ENCODE data around the gene MPDZ.

Gene MPDZ

DNA sequence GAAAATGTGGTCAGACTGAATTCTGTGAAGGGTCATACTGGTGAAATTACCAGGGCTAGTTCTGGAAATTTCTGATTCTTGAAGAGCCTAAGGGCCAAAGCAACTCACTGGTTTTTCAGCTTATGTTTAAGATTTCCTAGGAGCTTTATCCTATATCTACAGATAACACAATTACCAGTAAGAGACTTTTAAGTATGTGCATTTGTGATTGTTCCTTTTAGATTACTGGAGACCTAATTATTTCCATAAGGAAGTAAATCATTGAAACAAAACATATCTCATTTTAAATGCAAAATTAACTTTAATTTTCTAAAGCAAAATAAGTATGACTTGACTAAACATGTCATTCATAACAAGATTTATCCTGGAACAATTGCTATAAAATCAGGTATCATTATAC, 134.2 kb downstream of the MPDZ start:
- Histone ChIP-seq H3K4me1 (ENCODE audit: control insufficient read depth in 1 of 2, insufficient read depth in 2 of 2, low read length in 2 of 2) (peaks cover 2 to 6% of the 10 kb centered on the region in 2 experiments), H4K8ac (ENCODE audit: low read depth, low read length) (no peak overlapping the region), H2BK120ac (ENCODE audit: insufficient read depth, low read length, poor library complexity) (no peak overlapping the region), H3K4me3 (ENCODE audit: low read depth, low read length) (no peak overlapping the region), H4K12ac (ENCODE audit: low read depth, low read length) (no peak overlapping the region), H3K9ac (ENCODE audit: low read length) (no peak overlapping the region), H2AK5ac (ENCODE audit: low read length) (no peak overlapping the region), H3K79me2 (ENCODE audit: control insufficient read depth, insufficient read depth, low read length, poor library complexity) (no peaks in the 10 kb centered on the region), H2AFZ (ENCODE audit: insufficient read depth, low read length, poor library complexity) (no peak overlapping the region), H3K4ac (ENCODE audit: low read depth, low read length) (no peak overlapping the region), H3K18ac (ENCODE audit: low read length) (no peak overlapping the region), H2BK12ac (ENCODE audit: low read length) (no peak overlapping the region), H3K9me3 (ENCODE audit: insufficient read depth, low read depth, low read length) (no peaks in the 10 kb centered on the region), H3K14ac (ENCODE audit: low read length) (no peak overlapping the region), H4K91ac (ENCODE audit: low read depth, low read length) (no peak overlapping the region), H2BK5ac (ENCODE audit: low read depth, low read length, poor library complexity) (no peak overlapping the region), H3K27ac (ENCODE audit: low read depth, low read length) (peak overlapping the region; percentile 34), H3K4me2 (ENCODE audit: low read length) (peak overlapping the region; percentile 30), H3K79me1 (ENCODE audit: low read length) (peaks cover 6% of the 10 kb centered on the region), H3K27me3 (ENCODE audit: insufficient read depth, low read length) (no peaks in the 10 kb centered on the region), H3K23ac (ENCODE audit: low read length) (no peak overlapping the region), H3K36me3 (ENCODE audit: control insufficient read depth in 1 of 2, insufficient read depth in 2 of 2, low read length in 2 of 2) (peaks cover 0 to 4% of the 10 kb centered on the region in 2 experiments)
- DNase-seq: peak in 1 of 2 donors; percentile 10

DNA sequence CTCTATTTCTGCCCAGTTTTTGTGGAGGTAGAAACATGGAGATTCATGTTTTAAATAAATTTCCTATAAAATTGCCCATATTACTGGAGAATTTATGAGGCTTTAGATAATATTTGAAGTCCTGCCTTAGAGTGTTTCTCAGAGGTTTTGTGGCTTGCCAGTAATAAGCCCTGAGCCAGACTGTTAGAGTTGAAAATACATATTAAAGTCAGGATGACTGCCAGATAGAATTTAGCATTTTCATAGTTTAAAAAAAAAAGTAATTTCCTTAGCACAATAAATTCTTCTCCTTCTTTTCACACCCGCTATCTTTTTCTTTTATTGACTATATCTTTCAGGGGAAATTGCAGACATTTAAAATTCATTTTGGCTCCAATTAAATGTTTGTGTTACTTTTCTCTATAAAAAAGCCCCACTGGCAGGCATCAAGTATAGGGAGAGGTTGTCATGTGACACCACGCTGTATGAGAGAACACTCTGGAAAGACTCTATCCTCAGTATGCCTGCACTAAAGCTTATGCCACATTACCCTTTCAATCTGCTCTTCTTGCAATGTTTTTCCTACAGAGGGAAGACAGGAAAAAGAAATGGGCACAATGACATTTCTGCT, 135.2 kb downstream of the MPDZ start:
- 100% methylated on average over 1 of the region's 2 CpGs for WGBS (ENCODE audit: extremely low coverage, insufficient coverage, insufficient read length)
- H3K79me1 ChIP-seq (ENCODE audit: low read length): peaks cover 8% of the 10 kb centered on the region

GRCh38 chr9:13143281-13143680, 136.2 kb downstream of the MPDZ start:
- H4K91ac ChIP-seq (ENCODE audit: low read depth, low read length): no peak overlapping the region
- no peak overlapping the region for H2AK5ac ChIP-seq (ENCODE audit: low read length)
- no peak overlapping the region for H3K18ac ChIP-seq (ENCODE audit: low read length)
- H4K12ac ChIP-seq (ENCODE audit: low read depth, low read length): no peak overlapping the region
- H3K4me3 ChIP-seq (ENCODE audit: low read depth, low read length): no peak overlapping the region
- H3K79me1 ChIP-seq (ENCODE audit: low read length): peaks cover 12% of the 10 kb centered on the region
- no peaks in the 10 kb centered on the region for H3K27me3 ChIP-seq (ENCODE audit: insufficient read depth, low read length)
- DNase-seq: no peak
- no peaks in the 10 kb centered on the region for H3K79me2 ChIP-seq (ENCODE audit: control insufficient read depth, insufficient read depth, low read length, poor library complexity)
- no peak overlapping the region for H3K4me2 ChIP-seq (ENCODE audit: low read length)
- H4K8ac ChIP-seq (ENCODE audit: low read depth, low read length): no peak overlapping the region
- no peak overlapping the region for H3K14ac ChIP-seq (ENCODE audit: low read length)
- no peak overlapping the region for H2AFZ ChIP-seq (ENCODE audit: insufficient read depth, low read length, poor library complexity)
- H3K23ac ChIP-seq (ENCODE audit: low read length): no peak overlapping the region
- peaks cover 3 to 6% of the 10 kb centered on the region in 2 experiments for H3K36me3 ChIP-seq (ENCODE audit: control insufficient read depth in 1 of 2, insufficient read depth in 2 of 2, low read length in 2 of 2)
- H3K4ac ChIP-seq (ENCODE audit: low read depth, low read length): no peak overlapping the region
- peaks cover 2% of the 10 kb centered on the region for H3K9me3 ChIP-seq (ENCODE audit: insufficient read depth, low read depth, low read length)
- no CpG with 5 or more reads among the region's 5 CpGs for WGBS (ENCODE audit: extremely low coverage, insufficient coverage, insufficient read length)
- peak overlapping the region; percentile 63 for H3K9ac ChIP-seq (ENCODE audit: low read length)
- H2BK5ac ChIP-seq (ENCODE audit: low read depth, low read length, poor library complexity): peak overlapping the region; percentile 68
- H3K4me1 ChIP-seq (ENCODE audit: control insufficient read depth in 1 of 2, insufficient read depth in 2 of 2, low read length in 2 of 2): peaks cover 4 to 7% of the 10 kb centered on the region in 2 experiments
- peak overlapping the region; percentile 13 for H2BK120ac ChIP-seq (ENCODE audit: insufficient read depth, low read length, poor library complexity)
- H3K27ac ChIP-seq (ENCODE audit: low read depth, low read length): peak overlapping the region; percentile 82
- H2BK12ac ChIP-seq (ENCODE audit: low read length): peak overlapping the region; percentile 87

More for the DNA sequence above, 135.2 kb downstream of the MPDZ start:
- H2AK5ac ChIP-seq (ENCODE audit: low read length): no peak overlapping the region
- H4K8ac ChIP-seq (ENCODE audit: low read depth, low read length): no peak overlapping the region
- H3K36me3 ChIP-seq (ENCODE audit: control insufficient read depth in 1 of 2, insufficient read depth in 2 of 2, low read length in 2 of 2): peaks cover 0 to 2% of the 10 kb centered on the region in 2 experiments
- DNase-seq: no peak
- no peak overlapping the region for H3K4ac ChIP-seq (ENCODE audit: low read depth, low read length)
- H3K14ac ChIP-seq (ENCODE audit: low read length): no peak overlapping the region
- no peak overlapping the region for H4K12ac ChIP-seq (ENCODE audit: low read depth, low read length)
- peak overlapping the region; percentile 24 for H3K27ac ChIP-seq (ENCODE audit: low read depth, low read length)
- peak overlapping the region; percentile 36 for H2BK5ac ChIP-seq (ENCODE audit: low read depth, low read length, poor library complexity)
- H3K18ac ChIP-seq (ENCODE audit: low read length): no peak overlapping the region
- no peak overlapping the region for H2AFZ ChIP-seq (ENCODE audit: insufficient read depth, low read length, poor library complexity)
- H3K4me3 ChIP-seq (ENCODE audit: low read depth, low read length): no peak overlapping the region
- no peak overlapping the region for H3K23ac ChIP-seq (ENCODE audit: low read length)
- H3K4me1 ChIP-seq (ENCODE audit: control insufficient read depth in 1 of 2, insufficient read depth in 2 of 2, low read length in 2 of 2): peaks cover 3 to 6% of the 10 kb centered on the region in 2 experiments
- H3K79me2 ChIP-seq (ENCODE audit: control insufficient read depth, insufficient read depth, low read length, poor library complexity): no peaks in the 10 kb centered on the region
- no peak overlapping the region for H4K91ac ChIP-seq (ENCODE audit: low read depth, low read length)
- H3K9me3 ChIP-seq (ENCODE audit: insufficient read depth, low read depth, low read length): no peaks in the 10 kb centered on the region
- no peak overlapping the region for H3K9ac ChIP-seq (ENCODE audit: low read length)
- H2BK12ac ChIP-seq (ENCODE audit: low read length): no peak overlapping the region
- H3K27me3 ChIP-seq (ENCODE audit: insufficient read depth, low read length): no peaks in the 10 kb centered on the region
- H2BK120ac ChIP-seq (ENCODE audit: insufficient read depth, low read length, poor library complexity): peak overlapping the region; percentile 76
- H3K4me2 ChIP-seq (ENCODE audit: low read length): no peak overlapping the region

DNA sequence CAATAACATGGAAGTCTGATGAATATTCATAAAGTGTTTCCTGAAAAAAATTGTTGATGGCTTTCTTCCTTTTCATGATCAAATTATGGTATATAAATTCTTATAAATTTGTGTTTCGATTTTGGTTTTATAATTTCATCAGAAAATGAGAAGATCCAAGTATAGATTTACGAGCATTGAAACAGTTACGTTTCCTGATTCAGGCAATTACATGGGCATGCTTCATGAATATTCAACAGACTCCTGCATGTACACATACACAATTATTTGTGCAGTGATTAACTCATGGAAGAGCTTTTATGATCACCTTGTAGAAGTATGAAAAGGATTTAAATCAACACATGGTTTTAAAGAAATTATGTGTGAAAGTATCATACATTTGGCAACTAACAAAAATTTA, 136.7 kb downstream of the MPDZ start:
- H2BK120ac ChIP-seq (ENCODE audit: insufficient read depth, low read length, poor library complexity): no peak overlapping the region
- no peak for DNase-seq
- H3K4ac ChIP-seq (ENCODE audit: low read depth, low read length): no peak overlapping the region
- no peak overlapping the region for H3K23ac ChIP-seq (ENCODE audit: low read length)
- no peak overlapping the region for H2AK5ac ChIP-seq (ENCODE audit: low read length)
- H2BK12ac ChIP-seq (ENCODE audit: low read length): no peak overlapping the region
- H4K8ac ChIP-seq (ENCODE audit: low read depth, low read length): no peak overlapping the region
- H3K27ac ChIP-seq (ENCODE audit: low read depth, low read length): no peak overlapping the region
- no peak overlapping the region for H3K18ac ChIP-seq (ENCODE audit: low read length)
- peaks cover 3 to 10% of the 10 kb centered on the region in 2 experiments for H3K36me3 ChIP-seq (ENCODE audit: control insufficient read depth in 1 of 2, insufficient read depth in 2 of 2, low read length in 2 of 2)
- no peak overlapping the region for H3K4me2 ChIP-seq (ENCODE audit: low read length)
- no peak overlapping the region for H3K4me3 ChIP-seq (ENCODE audit: low read depth, low read length)
- H3K4me1 ChIP-seq (ENCODE audit: control insufficient read depth in 1 of 2, insufficient read depth in 2 of 2, low read length in 2 of 2): peaks cover 4 to 7% of the 10 kb centered on the region in 2 experiments
- H2BK5ac ChIP-seq (ENCODE audit: low read depth, low read length, poor library complexity): no peak overlapping the region
- peaks cover 12% of the 10 kb centered on the region for H3K79me1 ChIP-seq (ENCODE audit: low read length)
- H3K79me2 ChIP-seq (ENCODE audit: control insufficient read depth, insufficient read depth, low read length, poor library complexity): no peaks in the 10 kb centered on the region
- no peak overlapping the region for H2AFZ ChIP-seq (ENCODE audit: insufficient read depth, low read length, poor library complexity)
- no peak overlapping the region for H3K9ac ChIP-seq (ENCODE audit: low read length)
- peaks cover 2% of the 10 kb centered on the region for H3K9me3 ChIP-seq (ENCODE audit: insufficient read depth, low read depth, low read length)
- no peak overlapping the region for H4K91ac ChIP-seq (ENCODE audit: low read depth, low read length)
- no peak overlapping the region for H4K12ac ChIP-seq (ENCODE audit: low read depth, low read length)
- H3K14ac ChIP-seq (ENCODE audit: low read length): no peak overlapping the region
- WGBS (ENCODE audit: extremely low coverage, insufficient coverage, insufficient read length): no CpG with 5 or more reads among the region's 3 CpGs
- no peaks in the 10 kb centered on the region for H3K27me3 ChIP-seq (ENCODE audit: insufficient read depth, low read length)

Measured in trophoblast cell (in vitro differentiated cells and primary cell).